ENCODE data around the gene KANK4.
"Not testable (repeated sequence)": the region's sequence is repeated elsewhere in the genome, so short reads cannot be mapped to it uniquely, and the experiment has no call there.

The KANK4 gene

GRCh38 chr1:62245201-62245600 is 74.0 kb downstream of the KANK4 start:
- no peak for DNase-seq (ENCODE audit: low spot score)
- in situ Hi-C loops (cut with MboI; ENCODE audit: low sequenced_read_pairs, unreplicated experiment) = no loop called here
- no peak for TF ChIP-seq CTCF (IDR thresholded peaks at IDR 0.05; ENCODE audit: borderline replicate concordance, control extremely low read depth, extremely low read depth, insufficient read depth, missing control alignments)

- DNase-seq (ENCODE audit: low spot score); in situ Hi-C loops (cut with MboI; ENCODE audit: low sequenced_read_pairs, unreplicated experiment): not testable (repeated sequence)
These were observed 74.9 kb downstream of the KANK4 start for GRCh38 chr1:62244380-62244779.

GRCh38 chr1:62241371-62242131 is 77.7 kb downstream of the KANK4 start:
- no peak for TF ChIP-seq CTCF (IDR thresholded peaks at IDR 0.05; ENCODE audit: borderline replicate concordance, control extremely low read depth, extremely low read depth, insufficient read depth, missing control alignments)
- in situ Hi-C loops (cut with MboI; ENCODE audit: low sequenced_read_pairs, unreplicated experiment) = no loop called here
- DNase-seq (ENCODE audit: low spot score) = no peak

GRCh38 chr1:62240651-62241370 is 78.4 kb downstream of the KANK4 start:
- in situ Hi-C loops (cut with MboI; ENCODE audit: low sequenced_read_pairs, unreplicated experiment) = no loop called here
- DNase-seq (ENCODE audit: low spot score) = no peak
- TF ChIP-seq CTCF (IDR thresholded peaks at IDR 0.05; ENCODE audit: borderline replicate concordance, control extremely low read depth, extremely low read depth, insufficient read depth, missing control alignments) = no peak

- DNase-seq (ENCODE audit: low spot score); in situ Hi-C loops (cut with MboI; ENCODE audit: low sequenced_read_pairs, unreplicated experiment): not testable (repeated sequence)
These were observed 79.4 kb downstream of the KANK4 start for GRCh38 chr1:62239652-62240403.

- in situ Hi-C loops (cut with MboI; ENCODE audit: low sequenced_read_pairs, unreplicated experiment) = no loop called here
- DNase-seq (ENCODE audit: low spot score) = no peak
- no peak for TF ChIP-seq CTCF (IDR thresholded peaks at IDR 0.05; ENCODE audit: borderline replicate concordance, control extremely low read depth, extremely low read depth, insufficient read depth, missing control alignments)
These were observed 80.7 kb downstream of the KANK4 start for GRCh38 chr1:62238507-62238906.

GRCh38 chr1:62237950-62238374 is 81.3 kb downstream of the KANK4 start:
- in situ Hi-C loops (cut with MboI; ENCODE audit: low sequenced_read_pairs, unreplicated experiment) = no loop called here
- DNase-seq (ENCODE audit: low spot score) = no peak
- TF ChIP-seq CTCF (IDR thresholded peaks at IDR 0.05; ENCODE audit: borderline replicate concordance, control extremely low read depth, extremely low read depth, insufficient read depth, missing control alignments) = no peak

Measured in GM13976 (cell line).